NT2/D1 (cell line): ENCODE results near the gene SORBS2.
A peak's percentile ranks its signal among the peaks of the same experiment; 100 is the strongest.

Experiments used
- DNase-seq: peaks from one replicate; pipeline ENCODE4 v3.0.0-alpha.2; 2011; ENCODE audit warnings: low read depth, low spot score
- H3K27me3 ChIP-seq: 2 replicates; pipeline ENCODE4 v1.6.0; 2011; ENCODE audit warnings: mild to moderate bottlenecking; ENCODE audit not compliant: insufficient read length, insufficient read depth
- H3K36me3 ChIP-seq: 2 replicates; pipeline ENCODE4 v1.6.1; 2011; ENCODE audit warnings: mild to moderate bottlenecking, low read length, mixed read lengths; ENCODE audit not compliant: insufficient read depth, insufficient read length
- H3K4me1 ChIP-seq: 2 replicates; pipeline ENCODE4 v1.5.1; 2011; ENCODE audit not compliant: insufficient read depth, insufficient read length
- H3K4me3 ChIP-seq: 2 replicates; pipeline ENCODE4 v1.5.1; 2011; ENCODE audit warnings: low read depth; ENCODE audit not compliant: insufficient read length
- H3K9ac ChIP-seq: 2 replicates; pipeline ENCODE4 v1.6.0; 2011; ENCODE audit warnings: low read depth; ENCODE audit not compliant: insufficient read length
- H3K9me3 ChIP-seq: 2 replicates; pipeline ENCODE4 v1.5.1; 2011; ENCODE audit warnings: mild to moderate bottlenecking, low read length; ENCODE audit not compliant: insufficient read depth
- SUZ12 ChIP-seq: IDR thresholded peaks from 2 replicates; pipeline ENCODE4 v1.6.1; 2011; ENCODE audit not compliant: insufficient read length, insufficient read depth; ENCODE audit errors: extremely low read depth
- YY1 ChIP-seq: IDR thresholded peaks from 2 replicates; pipeline ENCODE4 v1.6.1; 2011; ENCODE audit not compliant: insufficient read length, insufficient read depth
- ZNF274 ChIP-seq: IDR thresholded peaks from 2 replicates; pipeline ENCODE4 v1.6.1; 2011; ENCODE audit warnings: mild to moderate bottlenecking, low read depth, low read length

SORBS2 gene

GRCh38 chr4:185839194-185839712 is 27.3 kb upstream of the SORBS2 start:
- Histone ChIP-seq H3K4me1 (peaks cover 10% of the 10 kb centered on the region), H3K9ac (peak overlapping the region; percentile 66), H3K9me3 (peaks cover 9% of the 10 kb centered on the region), H3K27me3 (no peaks in the 10 kb centered on the region), H3K4me3 (no peak overlapping the region), H3K36me3 (no peaks in the 10 kb centered on the region)
- no peak for TF ChIP-seq ZNF274
- peak; percentile 94 for DNase-seq

GRCh38 chr4:185838514-185839193 is 26.7 kb upstream of the SORBS2 start:
- peaks cover 10% of the 10 kb centered on the region for H3K4me1 ChIP-seq
- DNase-seq: no peak
- no peaks in the 10 kb centered on the region for H3K27me3 ChIP-seq
- H3K9me3 ChIP-seq: peaks cover 14% of the 10 kb centered on the region
- H3K36me3 ChIP-seq: no peaks in the 10 kb centered on the region
- no peak overlapping the region for H3K4me3 ChIP-seq
- no peak for TF ChIP-seq SUZ12
- no peak for TF ChIP-seq YY1
- no peak for TF ChIP-seq ZNF274
- peak overlapping the region; percentile 62 for H3K9ac ChIP-seq

- H3K27me3 ChIP-seq: no peaks in the 10 kb centered on the region
- H3K9ac ChIP-seq: peak overlapping the region; percentile 62
- H3K36me3 ChIP-seq: no peaks in the 10 kb centered on the region
- H3K4me3 ChIP-seq: no peak overlapping the region
- no peak for DNase-seq
- peaks cover 14% of the 10 kb centered on the region for H3K9me3 ChIP-seq
- H3K4me1 ChIP-seq: peaks cover 10% of the 10 kb centered on the region
- TF ChIP-seq ZNF274: no peak
- TF ChIP-seq SUZ12: no peak
- no peak for TF ChIP-seq YY1
These were observed 26.1 kb upstream of the SORBS2 start for GRCh38 chr4:185838104-185838452.

- H3K4me1 ChIP-seq: peaks cover 10% of the 10 kb centered on the region
- peaks cover 14% of the 10 kb centered on the region for H3K9me3 ChIP-seq
- TF ChIP-seq ZNF274 (no peak), SUZ12 (no peak), YY1 (no peak)
- H3K27me3 ChIP-seq: no peaks in the 10 kb centered on the region
- DNase-seq: no peak
- no peaks in the 10 kb centered on the region for H3K36me3 ChIP-seq
- no peak overlapping the region for H3K4me3 ChIP-seq
- no peak overlapping the region for H3K9ac ChIP-seq
These were observed 25.6 kb upstream of the SORBS2 start for GRCh38 chr4:185837415-185838103.

GRCh38 chr4:185836241-185837084 is 24.5 kb upstream of the SORBS2 start:
- DNase-seq: no peak
- no peaks in the 10 kb centered on the region for H3K27me3 ChIP-seq
- H3K4me1 ChIP-seq: peaks cover 10% of the 10 kb centered on the region
- no peaks in the 10 kb centered on the region for H3K36me3 ChIP-seq
- H3K9me3 ChIP-seq: peaks cover 5% of the 10 kb centered on the region; the same call in 1 of the 2 replicates
- H3K4me3 ChIP-seq: no peak overlapping the region
- peak overlapping the region; percentile 3 for H3K9ac ChIP-seq
- TF ChIP-seq SUZ12 (no peak), YY1 (no peak), ZNF274 (no peak)

- peaks cover 6% of the 10 kb centered on the region for H3K4me1 ChIP-seq
These were observed 23.8 kb upstream of the SORBS2 start for GRCh38 chr4:185835814-185836213.

GRCh38 chr4:185835336-185835735 is 23.3 kb upstream of the SORBS2 start:
- peaks cover 5% of the 10 kb centered on the region; the same call in 1 of the 2 replicates for H3K9me3 ChIP-seq
- H3K36me3 ChIP-seq: no peaks in the 10 kb centered on the region
- no peak overlapping the region for H3K4me3 ChIP-seq
- peaks cover 6% of the 10 kb centered on the region for H3K4me1 ChIP-seq
- DNase-seq: no peak
- TF ChIP-seq SUZ12: no peak
- no peak for TF ChIP-seq YY1
- no peak for TF ChIP-seq ZNF274
- H3K9ac ChIP-seq: no peak overlapping the region
- no peaks in the 10 kb centered on the region for H3K27me3 ChIP-seq

More at GRCh38 chr4:185835814-185836213, 23.8 kb upstream of the SORBS2 start:
- no peak for TF ChIP-seq YY1
- H3K9ac ChIP-seq: peak overlapping the region; percentile 3
- H3K9me3 ChIP-seq: peaks cover 5% of the 10 kb centered on the region; the same call in 1 of the 2 replicates
- no peaks in the 10 kb centered on the region for H3K36me3 ChIP-seq
- no peak overlapping the region for H3K4me3 ChIP-seq
- no peaks in the 10 kb centered on the region for H3K27me3 ChIP-seq
- no peak for DNase-seq
